HepG2 (cell line): Measurements from ENCODE around the gene FAM81A. TPM values are rescaled to one million over a fixed set of nuclear protein-coding genes. Genes with fewer than 3 reads are reported as not detected.
A peak's percentile ranks its signal among the peaks of the same experiment; 100 is the strongest.

Experiments
- EP300 ChIP-seq, 3 experiments: sonication (generic) in 1 of 3; formaldehyde crosslinking in 1 of 3; IDR thresholded peaks; 2 replicates each; pipeline versions ENCODE4 v1.5.1 to v1.6.1; 2011 to 2020; ENCODE audit warnings: low read depth in 2 of 3, low read length in 2 of 3, borderline replicate concordance in 1 of 3, improper control_type of control experiment in 1 of 3, mild to moderate bottlenecking in 1 of 3, missing genetic modification reagents in 1 of 3, moderate library complexity in 1 of 3
- GPN1 ChIP-seq: sonication (generic); formaldehyde crosslinking; IDR thresholded peaks from 2 replicates; pipeline ENCODE4 v1.5.1; 2020; ENCODE audit warnings: missing genetic modification reagents, borderline replicate concordance
- KLF9 ChIP-seq: IDR thresholded peaks from 2 replicates; pipeline ENCODE4 v1.6.1; 2016; ENCODE audit warnings: low read depth
- MTF1 ChIP-seq: sonication (generic); formaldehyde crosslinking; IDR thresholded peaks from 2 replicates; pipeline ENCODE4 v1.5.0; 2020; ENCODE audit warnings: missing genetic modification reagents
- PAXIP1 ChIP-seq: sonication (generic); formaldehyde crosslinking; conservative IDR thresholded peaks from 2 replicates; pipeline ENCODE4 v1.4.0; 2020; ENCODE audit warnings: mild to moderate bottlenecking, missing genetic modification reagents, moderate library complexity
- TGIF2 ChIP-seq: IDR thresholded peaks from 2 replicates; pipeline ENCODE4 v1.6.1; 2016; ENCODE audit warnings: control low read depth, missing compliant biosample characterization
- USF2 ChIP-seq, 2 experiments: sonication (generic) in 1 of 2; formaldehyde crosslinking in 1 of 2; IDR thresholded peaks; 2 replicates each; pipeline versions ENCODE4 v1.5.1 to v1.6.1; 2011 to 2020; ENCODE audit warnings: borderline replicate concordance in 1 of 2, low read depth in 1 of 2, low read length in 1 of 2, mild to moderate bottlenecking in 1 of 2, missing genetic modification reagents in 1 of 2, moderate library complexity in 1 of 2
- ZEB1 ChIP-seq: IDR thresholded peaks from 2 replicates; pipeline ENCODE4 v1.6.1; 2012; ENCODE audit warnings: mild to moderate bottlenecking, low read depth, inconsistent platforms; ENCODE audit not compliant: insufficient replicate concordance
- ZKSCAN1 ChIP-seq: fragments of 150-350 bp; IDR thresholded peaks from 2 replicates; pipeline ENCODE4 v1.6.1; 2014; ENCODE audit warnings: low read length
- ZNF552 ChIP-seq: sonication (generic); formaldehyde crosslinking; IDR thresholded peaks from 2 replicates; pipeline ENCODE4 v1.9.0; 2022; ENCODE audit warnings: missing genetic modification reagents, mild to moderate bottlenecking, borderline replicate concordance
- ZZZ3 ChIP-seq: sonication (generic); formaldehyde crosslinking; IDR thresholded peaks from 2 replicates; pipeline ENCODE4 v1.4.0; 2020; ENCODE audit warnings: missing genetic modification reagents, mild to moderate bottlenecking, borderline replicate concordance
- polyA plus RNA-seq, 8 experiments: library from polyadenylated mRNA; depleted of rRNA in 3 of 8; stranded (reverse) in 7 of 8; unstranded in 1 of 8; fragments of >200 nt; fragmentation: Illumina TruSeq in 4 of 8; extraction: Trizol in 4 of 8; gene quantifications; 2 replicates each; pipeline versions ENCODE4 v1.2.1 to v1.2.3, GENCODE V29; 2011 to 2016; ENCODE audit warnings: low read depth in 4 of 8, missing spikeins in 1 of 8, mixed read lengths in 1 of 8; ENCODE audit not compliant: insufficient read depth in 1 of 8
- total RNA-seq, 5 experiments: library from RNA; depleted of rRNA; stranded (reverse); fragments of >200 nt; fragmentation: Illumina TruSeq; extraction: Trizol; gene quantifications; 2 replicates each; pipeline ENCODE4 v1.2.3, GENCODE V29; 2016; ENCODE audit warnings: low read depth in 1 of 5
- TF ChIP-seq, protein P1 (sequence below): sonication (generic); formaldehyde crosslinking; IDR thresholded peaks from 2 replicates; pipeline ENCODE4 v1.4.0; 2020; ENCODE audit warnings: missing genetic modification reagents
- TF ChIP-seq, protein P2 (sequence below): sonication (generic); formaldehyde crosslinking; IDR thresholded peaks from 2 replicates; pipeline ENCODE4 v1.4.0; 2020; ENCODE audit warnings: missing genetic modification reagents

Gene FAM81A
- total and polyA plus RNA-seq, 2 of the 13 experiments (the other 11 are each of a cell fraction or from before 2014, with no cell fraction given) = 0.09 TPM; not detected in 1

- TF ChIP-seq USF2 (IDR thresholded peaks at IDR 0.05; ENCODE audit: low read depth, low read length) (no peak), USF2 (CRISPR knock-in tag; IDR thresholded peaks at IDR 0.05; ENCODE audit: borderline replicate concordance) (no peak), TGIF2 (CRISPR knock-in tag) (no peak), EP300 (IDR thresholded peaks at IDR 0.05; ENCODE audit: low read depth in 2 of 2, low read length in 2 of 2) (peak; percentile 84 to 97; a peak in 3 of 4 replicates), EP300 (CRISPR knock-in tag; IDR thresholded peaks at IDR 0.05; ENCODE audit: borderline replicate concordance) (peak; percentile 95), PAXIP1 (CRISPR knock-in tag) (peak; percentile 96), MTF1 (no peak), ZZZ3 (CRISPR knock-in tag) (no peak), KLF9 (no peak), ZNF552 (no peak), ZEB1 (no peak), GPN1 (CRISPR knock-in tag) (no peak), ZKSCAN1 (no peak)
- TF ChIP-seq, protein P1, sequence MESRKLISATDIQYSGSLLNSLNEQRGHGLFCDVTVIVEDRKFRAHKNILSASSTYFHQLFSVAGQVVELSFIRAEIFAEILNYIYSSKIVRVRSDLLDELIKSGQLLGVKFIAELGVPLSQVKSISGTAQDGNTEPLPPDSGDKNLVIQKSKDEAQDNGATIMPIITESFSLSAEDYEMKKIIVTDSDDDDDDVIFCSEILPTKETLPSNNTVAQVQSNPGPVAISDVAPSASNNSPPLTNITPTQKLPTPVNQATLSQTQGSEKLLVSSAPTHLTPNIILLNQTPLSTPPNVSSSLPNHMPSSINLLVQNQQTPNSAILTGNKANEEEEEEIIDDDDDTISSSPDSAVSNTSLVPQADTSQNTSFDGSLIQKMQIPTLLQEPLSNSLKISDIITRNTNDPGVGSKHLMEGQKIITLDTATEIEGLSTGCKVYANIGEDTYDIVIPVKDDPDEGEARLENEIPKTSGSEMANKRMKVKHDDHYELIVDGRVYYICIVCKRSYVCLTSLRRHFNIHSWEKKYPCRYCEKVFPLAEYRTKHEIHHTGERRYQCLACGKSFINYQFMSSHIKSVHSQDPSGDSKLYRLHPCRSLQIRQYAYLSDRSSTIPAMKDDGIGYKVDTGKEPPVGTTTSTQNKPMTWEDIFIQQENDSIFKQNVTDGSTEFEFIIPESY (CRISPR knock-in tag) = no peak
- TF ChIP-seq, protein P2, sequence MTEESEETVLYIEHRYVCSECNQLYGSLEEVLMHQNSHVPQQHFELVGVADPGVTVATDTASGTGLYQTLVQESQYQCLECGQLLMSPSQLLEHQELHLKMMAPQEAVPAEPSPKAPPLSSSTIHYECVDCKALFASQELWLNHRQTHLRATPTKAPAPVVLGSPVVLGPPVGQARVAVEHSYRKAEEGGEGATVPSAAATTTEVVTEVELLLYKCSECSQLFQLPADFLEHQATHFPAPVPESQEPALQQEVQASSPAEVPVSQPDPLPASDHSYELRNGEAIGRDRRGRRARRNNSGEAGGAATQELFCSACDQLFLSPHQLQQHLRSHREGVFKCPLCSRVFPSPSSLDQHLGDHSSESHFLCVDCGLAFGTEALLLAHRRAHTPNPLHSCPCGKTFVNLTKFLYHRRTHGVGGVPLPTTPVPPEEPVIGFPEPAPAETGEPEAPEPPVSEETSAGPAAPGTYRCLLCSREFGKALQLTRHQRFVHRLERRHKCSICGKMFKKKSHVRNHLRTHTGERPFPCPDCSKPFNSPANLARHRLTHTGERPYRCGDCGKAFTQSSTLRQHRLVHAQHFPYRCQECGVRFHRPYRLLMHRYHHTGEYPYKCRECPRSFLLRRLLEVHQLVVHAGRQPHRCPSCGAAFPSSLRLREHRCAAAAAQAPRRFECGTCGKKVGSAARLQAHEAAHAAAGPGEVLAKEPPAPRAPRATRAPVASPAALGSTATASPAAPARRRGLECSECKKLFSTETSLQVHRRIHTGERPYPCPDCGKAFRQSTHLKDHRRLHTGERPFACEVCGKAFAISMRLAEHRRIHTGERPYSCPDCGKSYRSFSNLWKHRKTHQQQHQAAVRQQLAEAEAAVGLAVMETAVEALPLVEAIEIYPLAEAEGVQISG (CRISPR knock-in tag) = peak; percentile 74
These were observed 116.1 kb downstream of the FAM81A start (continued) for GRCh38 chr15:59553879-59554735.
